GM13976 (cell line): ENCODE data around the gene SLC39A10.

Experiments used
- DNase-seq: peaks from one replicate; pipeline ENCODE4 v3.0.0; 2012; ENCODE audit warnings: low spot score
- CTCF ChIP-seq: IDR thresholded peaks from 2 replicates; pipeline ENCODE4 v1.5.1; 2012; ENCODE audit warnings: borderline replicate concordance, mild to moderate bottlenecking; ENCODE audit not compliant: insufficient read depth; ENCODE audit errors: extremely low read depth, missing control alignments, control extremely low read depth
- in situ Hi-C: fragments of 300-500 bp; cut with MboI; formaldehyde crosslinking; loops from one replicate; pipeline ENCODE4 v1.12.0; 2022; ENCODE audit warnings: low sequenced_read_pairs, mixed read lengths, inconsistent platforms; ENCODE audit not compliant: unreplicated experiment

Gene SLC39A10

GRCh38 chr2:195633974-195634373 is 23.1 kb upstream of the SLC39A10 start:
- DNase-seq = no peak
- no peak for TF ChIP-seq CTCF
- in situ Hi-C loops = no loop called here

- TF ChIP-seq CTCF = no peak
- DNase-seq = no peak
- in situ Hi-C loops = no loop called here
These were observed 20.1 kb upstream of the SLC39A10 start for GRCh38 chr2:195636890-195637289.

- TF ChIP-seq CTCF = no peak
- DNase-seq = no peak
- in situ Hi-C loops = no loop called here
These were observed 18.3 kb upstream of the SLC39A10 start for GRCh38 chr2:195638750-195639149.

- DNase-seq = no peak
- TF ChIP-seq CTCF = no peak
- in situ Hi-C loops = no loop called here
These were observed 17.7 kb upstream of the SLC39A10 start for GRCh38 chr2:195639238-195639858.

GRCh38 chr2:195639959-195640358 is 17.1 kb upstream of the SLC39A10 start:
- in situ Hi-C loops = no loop called here
- no peak for TF ChIP-seq CTCF
- no peak for DNase-seq

GRCh38 chr2:195642027-195642678 is 14.9 kb upstream of the SLC39A10 start:
- no peak for DNase-seq
- TF ChIP-seq CTCF = no peak
- in situ Hi-C loops = no loop called here
